DMS53 treated with DMSO at 0.1 percent for 48 hours (cell line): ENCODE results near the gene RPL21.
A peak's percentile ranks its signal among the peaks of the same experiment; 100 is the strongest.
"Not testable (repeated sequence)": the region's sequence is repeated elsewhere in the genome, so short reads cannot be mapped to it uniquely, and the experiment has no call there.

ENCODE experiments used
- DNase-seq: peaks from one replicate; lab custom pipeline; 2025; ENCODE audit not compliant: unreplicated experiment; lab: John Stamatoyannopoulos, UW

RPL21 gene

GRCh38 chr13:27283906-27284493, 32.6 kb downstream of the RPL21 start:
- peak; percentile 46 for DNase-seq

DNA sequence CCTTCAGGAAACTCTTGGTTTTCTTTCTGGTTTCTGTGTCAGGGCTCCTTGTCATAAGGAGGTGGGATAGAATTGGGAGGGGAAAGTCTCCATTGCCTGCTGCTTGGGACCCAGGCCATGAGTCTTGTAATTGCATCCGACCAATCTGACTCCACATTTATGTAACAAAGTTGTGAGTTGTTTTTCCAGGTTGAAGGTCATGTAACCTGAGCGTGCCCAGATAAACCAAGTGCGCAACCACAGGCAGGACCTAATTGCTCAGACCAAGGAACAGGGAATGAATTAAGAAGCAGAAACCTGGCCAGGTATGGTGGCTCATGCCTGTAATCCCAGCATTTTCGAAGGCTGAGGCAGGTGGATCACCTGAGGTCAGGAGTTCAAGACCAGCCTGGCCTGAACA, 37.0 kb downstream of the RPL21 start:
- no peak for DNase-seq

DNA sequence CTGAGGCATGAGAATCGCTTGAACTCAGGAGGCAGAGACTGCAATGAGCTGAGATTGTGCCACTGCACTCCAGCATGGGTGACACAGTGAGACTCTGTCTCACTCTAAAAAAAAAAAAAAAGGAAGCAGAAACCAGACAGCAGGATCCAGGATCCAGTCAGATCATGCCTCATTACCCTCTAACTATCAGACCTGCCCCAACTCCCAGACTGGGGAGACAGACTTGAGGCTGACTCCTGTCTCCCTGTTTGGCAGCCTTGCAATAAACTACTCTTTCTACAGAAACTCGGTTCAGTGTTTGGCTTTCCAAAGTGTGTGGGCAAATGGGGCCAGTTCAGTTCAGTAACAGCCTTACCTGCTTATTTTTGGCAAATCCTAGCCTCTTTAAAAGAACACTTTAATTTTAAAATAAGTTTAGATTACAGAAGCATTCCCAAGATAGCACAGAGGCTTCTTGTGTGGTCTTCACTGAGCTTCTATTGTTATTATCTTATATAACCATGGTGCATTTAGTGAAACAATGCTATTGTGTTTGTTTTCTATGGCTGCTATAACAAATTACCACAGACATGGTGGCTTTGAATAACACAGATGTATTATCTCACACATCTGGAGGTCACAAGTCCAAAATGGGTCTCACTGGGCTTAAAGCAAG, 37.8 kb downstream of the RPL21 start:
- DNase-seq: no peak

- no peak for DNase-seq
Observed at GRCh38 chr13:27290715-27291114, 39.4 kb downstream of the RPL21 start.

DNA sequence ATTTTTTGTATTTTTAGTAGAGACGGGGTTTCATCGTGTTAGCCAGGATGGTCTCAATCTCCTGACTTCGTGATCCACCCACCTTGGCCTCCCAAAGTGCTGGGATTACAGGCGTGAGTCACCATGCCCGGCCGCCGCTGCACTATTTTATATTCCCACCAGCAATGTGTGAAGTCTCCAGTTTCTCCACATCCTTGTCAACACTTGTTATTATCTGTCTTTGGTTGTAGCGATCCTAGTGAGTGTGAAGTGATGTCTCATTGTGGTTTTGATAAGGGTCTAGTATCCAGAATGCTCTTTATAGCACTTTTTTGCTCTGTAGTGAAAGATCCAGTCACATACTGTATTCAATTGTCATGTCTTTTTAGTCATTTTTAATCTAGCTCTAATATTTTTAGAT, 40.6 kb downstream of the RPL21 start:
- not testable (repeated sequence) for DNase-seq

DNA sequence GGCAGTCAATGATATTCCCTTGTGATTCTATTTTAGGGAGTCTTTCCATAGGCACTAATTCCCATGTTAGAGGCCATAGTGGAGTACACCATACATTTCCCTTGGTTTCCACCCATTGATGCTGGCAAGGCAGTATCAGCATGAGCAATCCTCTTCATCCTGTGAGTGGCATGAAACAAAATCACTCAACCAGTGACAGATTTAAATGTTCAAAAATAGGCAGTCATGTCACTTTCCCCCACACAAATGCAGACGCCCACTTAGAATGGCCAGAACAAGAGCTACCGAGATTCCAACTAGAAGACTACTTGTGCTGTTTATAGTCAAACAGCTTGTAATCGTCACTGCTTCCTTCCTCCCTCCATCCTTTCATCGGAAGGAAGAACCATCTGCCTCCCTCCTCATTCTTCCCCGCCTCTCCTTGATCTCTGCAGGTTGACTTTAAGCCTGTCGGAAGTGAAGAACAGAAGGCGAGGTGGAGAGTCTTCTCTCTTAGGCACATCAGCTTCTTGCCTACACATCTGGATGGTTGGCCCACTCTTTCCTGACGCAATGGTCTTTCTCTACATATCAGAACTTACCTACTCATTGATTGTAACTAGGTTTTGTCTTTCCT, 41.8 kb downstream of the RPL21 start:
- DNase-seq: no peak

- no peak for DNase-seq
Observed at GRCh38 chr13:27293873-27294515, 42.6 kb downstream of the RPL21 start.

- no peak for DNase-seq
Observed at GRCh38 chr13:27295096-27295495, 43.7 kb downstream of the RPL21 start.

- no peak for DNase-seq
Observed at GRCh38 chr13:27295660-27296059, 44.3 kb downstream of the RPL21 start.

GRCh38 chr13:27296496-27296895, 45.1 kb downstream of the RPL21 start:
- no peak for DNase-seq

DNA sequence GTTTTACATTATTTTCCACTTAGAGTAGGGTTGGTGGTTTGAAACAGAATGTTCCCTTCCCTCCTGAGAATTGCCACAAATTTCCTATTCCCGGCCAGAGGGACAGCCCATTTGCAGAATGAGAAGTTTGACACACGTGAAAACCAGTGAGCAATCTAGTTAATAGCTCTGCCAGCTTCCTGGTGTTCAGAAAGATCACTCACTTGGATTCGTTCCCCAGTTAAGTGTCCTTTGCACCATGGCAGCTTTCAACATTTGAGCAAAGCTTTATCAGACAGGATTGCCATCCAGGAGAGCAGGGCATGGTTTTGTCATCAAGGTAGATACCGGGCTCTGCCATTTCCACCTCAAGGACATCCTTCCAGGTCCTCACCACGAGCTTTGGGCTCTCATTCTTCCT, 47.5 kb downstream of the RPL21 start:
- no peak for DNase-seq

- not testable (repeated sequence) for DNase-seq
Observed at GRCh38 chr13:27300406-27300805, 49.0 kb downstream of the RPL21 start.

DNA sequence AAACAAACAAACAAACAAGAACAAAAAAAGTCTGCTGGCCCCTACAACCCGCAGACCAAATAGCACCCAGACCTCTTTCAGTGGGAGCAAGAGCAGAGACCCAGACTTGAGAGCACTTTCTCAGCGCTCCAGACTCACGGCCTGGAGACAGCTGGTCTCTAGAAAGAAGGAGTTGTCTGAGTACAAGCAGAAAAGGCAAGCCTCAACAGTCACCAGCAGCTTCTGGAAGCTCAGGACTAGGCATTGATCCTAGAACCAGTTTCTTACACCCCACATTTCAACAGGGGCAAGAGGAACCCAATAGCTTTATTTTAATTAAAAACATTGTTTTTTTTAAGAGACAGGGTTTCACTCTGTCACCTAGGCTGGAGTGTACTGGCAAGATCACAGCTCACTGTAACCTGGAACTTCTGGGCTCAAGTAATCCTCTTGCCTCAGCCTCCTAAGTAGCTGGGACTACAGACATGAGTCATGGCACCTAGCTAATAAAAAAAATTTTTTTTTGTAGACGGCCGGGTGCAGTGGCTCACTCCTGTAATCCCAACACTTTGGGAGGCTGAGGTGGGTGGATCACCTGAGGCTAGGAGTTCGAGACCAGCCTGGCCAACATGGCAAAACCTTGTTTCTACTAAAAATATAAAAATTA, 49.7 kb downstream of the RPL21 start:
- no peak for DNase-seq

DNA sequence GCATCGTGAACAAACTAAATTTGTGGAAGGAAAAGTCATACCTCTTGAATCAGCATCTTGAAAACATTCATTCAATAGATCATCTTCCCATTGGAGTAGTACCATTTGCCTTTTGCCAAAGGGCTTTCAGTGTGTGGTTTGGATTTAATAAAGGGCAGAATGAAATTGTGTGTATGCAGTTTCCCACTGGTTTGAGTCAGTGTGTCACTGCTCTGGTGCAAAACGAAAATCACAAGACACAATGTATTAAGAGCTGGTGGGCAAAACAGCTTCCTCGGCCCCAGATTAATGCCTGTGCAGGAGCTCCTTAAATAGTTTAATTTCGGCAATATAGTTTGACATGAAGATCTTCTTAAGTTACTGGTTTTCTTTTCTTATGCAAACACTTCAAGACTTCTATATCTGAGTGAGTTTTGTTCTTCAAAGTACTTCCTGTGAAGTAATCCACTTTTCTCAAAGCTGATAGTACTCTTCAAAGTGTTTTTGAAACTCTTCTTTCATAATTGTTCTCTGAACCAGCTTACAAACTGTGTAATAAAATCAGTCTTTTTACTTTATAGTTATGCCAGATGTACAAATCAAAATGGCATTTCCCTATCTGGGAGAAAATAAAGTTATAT, 51.4 kb downstream of the RPL21 start:
- no peak for DNase-seq

DNA sequence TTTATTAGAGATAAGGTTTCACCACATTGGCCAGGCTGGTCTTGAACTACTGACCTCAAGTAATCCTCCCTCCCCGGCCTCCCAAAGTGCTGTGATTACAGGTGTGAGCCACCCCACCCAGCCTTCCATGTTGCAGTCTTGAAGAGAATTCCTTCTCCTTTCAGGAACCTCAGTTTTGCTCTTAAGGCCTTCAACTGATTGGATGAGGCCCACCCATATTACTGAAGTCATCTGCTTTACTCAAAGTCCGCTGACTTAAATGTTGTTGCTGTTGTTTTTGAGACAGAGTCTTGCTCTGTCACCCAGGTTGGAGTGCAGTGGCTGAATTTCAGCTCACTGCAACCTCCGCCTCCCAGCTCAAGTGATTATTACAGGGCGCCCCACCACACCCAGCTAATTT, 52.7 kb downstream of the RPL21 start:
- DNase-seq: no peak

- no peak for DNase-seq
Observed at GRCh38 chr13:27304611-27305010, 53.3 kb downstream of the RPL21 start.
